Liver (tissue), 9 donors: ENCODE results near the gene ATXN3. TPM values are rescaled to one million over a fixed set of nuclear protein-coding genes. Genes with fewer than 3 reads are reported as not detected.

ENCODE experiments used
- DNase-seq: peaks from one replicate; pipeline ENCODE4 v3.0.0-alpha.2; 2017; ENCODE audit warnings: low spot score
- H3K27ac ChIP-seq, 2 donors: one replicate each; pipeline ENCODE4 v1.7.0; 2013; ENCODE audit warnings: inconsistent platforms in 2 of 2, low read length in 2 of 2, control low read depth in 1 of 2, low read depth in 1 of 2, mild to moderate bottlenecking in 1 of 2
- H3K27me3 ChIP-seq, 4 donors: one replicate each; pipeline versions ENCODE4 v1.6.1 to v1.7.0; 2013; ENCODE audit warnings: low read length in 3 of 4, inconsistent platforms in 1 of 4, mild to moderate bottlenecking in 1 of 4, moderate library complexity in 1 of 4; ENCODE audit not compliant: control insufficient read depth in 4 of 4, insufficient read depth in 4 of 4
- H3K36me3 ChIP-seq, 4 donors: one replicate each; pipeline versions ENCODE4 v1.6.1 to v1.7.0; 2013; ENCODE audit warnings: low read length in 3 of 4, mild to moderate bottlenecking in 3 of 4, low read depth in 1 of 4, moderate library complexity in 1 of 4; ENCODE audit not compliant: control insufficient read depth in 4 of 4, insufficient read depth in 3 of 4
- H3K4me1 ChIP-seq, 4 donors: one replicate each; pipeline versions ENCODE4 v1.6.1 to v1.7.0; 2013; ENCODE audit warnings: low read length in 3 of 4, mild to moderate bottlenecking in 3 of 4, moderate library complexity in 1 of 4; ENCODE audit not compliant: control insufficient read depth in 4 of 4, insufficient read depth in 4 of 4
- H3K4me3 ChIP-seq, 3 donors: one replicate each; pipeline versions ENCODE4 v1.6.1 to v1.7.0; 2013; ENCODE audit warnings: low read length in 3 of 3, control low read depth in 1 of 3, low read depth in 1 of 3, mild to moderate bottlenecking in 1 of 3
- H3K9ac ChIP-seq, 2 donors: one replicate each; pipeline ENCODE4 v1.7.0; 2013; ENCODE audit warnings: low read length in 2 of 2, mild to moderate bottlenecking in 2 of 2, moderate library complexity in 2 of 2, control low read depth in 1 of 2, low read depth in 1 of 2
- H3K9me3 ChIP-seq, 4 donors: one replicate each; pipeline versions ENCODE4 v1.6.1 to v1.7.0; 2013; ENCODE audit warnings: low read length in 3 of 4; ENCODE audit not compliant: control insufficient read depth in 4 of 4
- ATF3 ChIP-seq: IDR thresholded peaks from 2 replicates; pipeline ENCODE4 v1.6.1; 2016; ENCODE audit warnings: antibody characterized with exemption
- CTCF ChIP-seq: fragments of 150-350 bp; IDR thresholded peaks from 2 replicates; pipeline ENCODE4 v1.5.1; 2017; ENCODE audit warnings: improper control_type of control experiment, low read depth, low read length; ENCODE audit not compliant: missing input control
- EGR1 ChIP-seq, 2 donors: IDR thresholded peaks; 2 replicates each; pipeline ENCODE4 v1.6.1; 2016 to 2018; ENCODE audit warnings: antibody characterized with exemption in 2 of 2, low read depth in 2 of 2
- FOXA1 ChIP-seq: IDR thresholded peaks from 2 replicates; pipeline ENCODE4 v1.6.1; 2016; ENCODE audit warnings: antibody characterized with exemption
- FOXA2 ChIP-seq: IDR thresholded peaks from 2 replicates; pipeline ENCODE4 v1.6.1; 2016; ENCODE audit warnings: antibody characterized with exemption
- GABPA ChIP-seq, 2 donors: IDR thresholded peaks in 1 of 2; conservative IDR thresholded peaks in 1 of 2; 2 replicates each; pipeline ENCODE4 v1.6.1; 2016; ENCODE audit warnings: antibody characterized with exemption in 2 of 2, mild to moderate bottlenecking in 1 of 2, moderate library complexity in 1 of 2
- HNF4A ChIP-seq, 2 donors: conservative IDR thresholded peaks; 2 replicates each; pipeline ENCODE4 v1.6.1; 2016; ENCODE audit warnings: antibody characterized with exemption in 2 of 2, mild to moderate bottlenecking in 2 of 2
- HNF4G ChIP-seq: IDR thresholded peaks from 2 replicates; pipeline ENCODE4 v1.6.1; 2016; ENCODE audit warnings: antibody characterized with exemption
- JUND ChIP-seq, 2 donors: IDR thresholded peaks; 2 replicates each; pipeline ENCODE4 v1.6.1; 2016; ENCODE audit warnings: antibody characterized with exemption in 2 of 2
- MAX ChIP-seq: IDR thresholded peaks from 2 replicates; pipeline ENCODE4 v1.6.1; 2016; ENCODE audit warnings: antibody characterized with exemption
- NR2F2 ChIP-seq: IDR thresholded peaks from 2 replicates; pipeline ENCODE4 v1.6.1; 2016; ENCODE audit warnings: antibody characterized with exemption
- RAD21 ChIP-seq, 2 donors: IDR thresholded peaks; 2 replicates each; pipeline ENCODE4 v1.6.1; 2016; ENCODE audit warnings: antibody characterized with exemption in 2 of 2, mild to moderate bottlenecking in 2 of 2
- REST ChIP-seq: IDR thresholded peaks from 2 replicates; pipeline ENCODE4 v1.6.1; 2016; ENCODE audit warnings: antibody characterized with exemption, mild to moderate bottlenecking
- RXRA ChIP-seq, 2 donors: IDR thresholded peaks; 2 replicates each; pipeline ENCODE4 v1.6.1; 2017 to 2018; ENCODE audit warnings: antibody characterized with exemption in 2 of 2, mild to moderate bottlenecking in 1 of 2
- SP1 ChIP-seq: IDR thresholded peaks from 2 replicates; pipeline ENCODE4 v1.6.1; 2018; ENCODE audit warnings: antibody characterized with exemption, mild to moderate bottlenecking
- TAF1 ChIP-seq: conservative IDR thresholded peaks from 2 replicates; pipeline ENCODE4 v1.6.1; 2016; ENCODE audit warnings: antibody characterized with exemption, mild to moderate bottlenecking
- YY1 ChIP-seq: IDR thresholded peaks from 2 replicates; pipeline ENCODE4 v1.6.1; 2016; ENCODE audit warnings: antibody characterized with exemption, mild to moderate bottlenecking
- ZBTB33 ChIP-seq: IDR thresholded peaks from 2 replicates; pipeline ENCODE4 v1.6.1; 2016; ENCODE audit warnings: antibody characterized with exemption
- WGBS: extraction: QIAGEN DNeasy Blood & Tissue Kit; methylation state at CpG from one replicate; pipeline ENCODE4 v1.1.7; 2013; 5-methylcytosine and 5-hydroxymethylcytosine counted together
- polyA plus RNA-seq, 2 donors: library from polyadenylated mRNA; stranded (reverse) in 1 of 2; unstranded in 1 of 2; fragments of 200-250 nt in 1 of 2; fragments of >200 nt in 1 of 2; fragmentation: Nextera tagmentation in 1 of 2; extraction: Ambion mirVana in 1 of 2; gene quantifications; one replicate each; pipeline versions ENCODE4 v1.2.1 to v1.2.3, GENCODE V29; 2013 to 2015
- total RNA-seq, 2 donors: library from RNA; depleted of rRNA; stranded (reverse); fragments of >200 nt; gene quantifications; one replicate each; pipeline ENCODE4 v1.2.3, GENCODE V29; 2014
- donor health status: healthy.
- donor health status: healthy.
- donor health status: healthy.
- donor health status: healthy.
- donor health status: healthy.

The ATXN3 gene
- total and polyA plus RNA-seq, 4 donors, result 3.6 to 17.7 (median 9.1) TPM

GRCh38 chr14:92103363-92103989, 2.9 kb downstream of the ATXN3 start:
- no peak overlapping the region for H3K27ac ChIP-seq
- H3K9me3 ChIP-seq, result no peaks in the 10 kb centered on the region
- no peaks in the 10 kb centered on the region for H3K27me3 ChIP-seq
- DNase-seq, result no peak
- H3K36me3 ChIP-seq, result no peaks in the 10 kb centered on the region
- TF ChIP-seq HNF4G (no peak), RXRA (IDR thresholded peaks at IDR 0.05) (no peak), YY1 (no peak), EGR1 (IDR thresholded peaks at IDR 0.05; ENCODE audit: low read depth in 2 of 2) (no peak), GABPA (IDR thresholded peaks at IDR 0.05 in 1 of 2, conservative IDR thresholded peaks at IDR 0.05 in 1 of 2) (no peak), FOXA1 (no peak), SP1 (no peak), ATF3 (no peak), RAD21 (IDR thresholded peaks at IDR 0.05) (no peak), FOXA2 (no peak), NR2F2 (no peak), TAF1 (no peak), MAX (no peak), REST (no peak), JUND (IDR thresholded peaks at IDR 0.05) (no peak), ZBTB33 (no peak), CTCF (no peak), HNF4A (conservative IDR thresholded peaks at IDR 0.05) (no peak)
- 82% methylated on average over 7 of the region's 7 CpGs for WGBS
- H3K4me1 ChIP-seq, result peaks cover 0 to 13% (median 5%) of the 10 kb centered on the region in 4 donors
- no peak overlapping the region for H3K9ac ChIP-seq
- no peak overlapping the region for H3K4me3 ChIP-seq
